ENCODE results near the gene MADD.

Gene MADD

GRCh38 chr11:47338396-47339241 lies 68.7 kb downstream of the MADD start:
- no peak for DNase-seq (ENCODE audit: low read depth)
- no peak overlapping the region for H3K4me3 ChIP-seq (ENCODE audit: low read depth, low read length)
- TF ChIP-seq, protein P1, sequence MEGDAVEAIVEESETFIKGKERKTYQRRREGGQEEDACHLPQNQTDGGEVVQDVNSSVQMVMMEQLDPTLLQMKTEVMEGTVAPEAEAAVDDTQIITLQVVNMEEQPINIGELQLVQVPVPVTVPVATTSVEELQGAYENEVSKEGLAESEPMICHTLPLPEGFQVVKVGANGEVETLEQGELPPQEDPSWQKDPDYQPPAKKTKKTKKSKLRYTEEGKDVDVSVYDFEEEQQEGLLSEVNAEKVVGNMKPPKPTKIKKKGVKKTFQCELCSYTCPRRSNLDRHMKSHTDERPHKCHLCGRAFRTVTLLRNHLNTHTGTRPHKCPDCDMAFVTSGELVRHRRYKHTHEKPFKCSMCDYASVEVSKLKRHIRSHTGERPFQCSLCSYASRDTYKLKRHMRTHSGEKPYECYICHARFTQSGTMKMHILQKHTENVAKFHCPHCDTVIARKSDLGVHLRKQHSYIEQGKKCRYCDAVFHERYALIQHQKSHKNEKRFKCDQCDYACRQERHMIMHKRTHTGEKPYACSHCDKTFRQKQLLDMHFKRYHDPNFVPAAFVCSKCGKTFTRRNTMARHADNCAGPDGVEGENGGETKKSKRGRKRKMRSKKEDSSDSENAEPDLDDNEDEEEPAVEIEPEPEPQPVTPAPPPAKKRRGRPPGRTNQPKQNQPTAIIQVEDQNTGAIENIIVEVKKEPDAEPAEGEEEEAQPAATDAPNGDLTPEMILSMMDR (IDR thresholded peaks at IDR 0.05; ENCODE audit: low read depth, low read length, missing control alignments): no peak

DNA sequence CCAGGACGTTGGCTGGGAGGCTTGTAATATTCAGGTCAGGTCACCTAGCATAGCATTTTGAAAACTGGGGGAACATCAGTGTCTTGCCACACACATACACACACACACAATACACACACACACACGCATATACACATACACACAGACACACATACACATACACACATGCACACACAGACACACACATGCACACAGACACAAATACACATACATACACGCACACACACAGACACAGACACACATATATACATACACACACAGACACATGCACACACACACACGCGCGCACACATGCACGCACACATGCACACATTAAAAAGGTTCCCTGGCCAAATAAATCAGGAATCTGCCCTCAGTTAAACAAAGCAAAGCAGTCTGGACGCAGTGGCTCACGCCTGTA lies 70.1 kb downstream of the MADD start:
- no peak for DNase-seq (ENCODE audit: low read depth)
- no peak overlapping the region for H3K4me3 ChIP-seq (ENCODE audit: low read depth, low read length)
- TF ChIP-seq, protein P1 (IDR thresholded peaks at IDR 0.05; ENCODE audit: low read depth, low read length, missing control alignments): no peak

GRCh38 chr11:47340980-47341775 lies 71.2 kb downstream of the MADD start:
- TF ChIP-seq, protein P1 (IDR thresholded peaks at IDR 0.05; ENCODE audit: low read depth, low read length, missing control alignments): no peak
- DNase-seq (ENCODE audit: low read depth): no peak

GRCh38 chr11:47342036-47342803 lies 72.3 kb downstream of the MADD start:
- no peak for DNase-seq (ENCODE audit: low read depth)
- TF ChIP-seq, protein P1 (IDR thresholded peaks at IDR 0.05; ENCODE audit: low read depth, low read length, missing control alignments): no peak

More at GRCh38 chr11:47340980-47341775, 71.2 kb downstream of the MADD start:
- no peak overlapping the region for H3K4me3 ChIP-seq (ENCODE audit: low read depth, low read length)

GRCh38 chr11:47342854-47343253 lies 72.9 kb downstream of the MADD start:
- TF ChIP-seq, protein P1 (IDR thresholded peaks at IDR 0.05; ENCODE audit: low read depth, low read length, missing control alignments): no peak
- H3K4me3 ChIP-seq (ENCODE audit: low read depth, low read length): no peak overlapping the region
- no peak for DNase-seq (ENCODE audit: low read depth)

More at GRCh38 chr11:47342036-47342803, 72.3 kb downstream of the MADD start:
- H3K4me3 ChIP-seq (ENCODE audit: low read depth, low read length): no peak overlapping the region

GRCh38 chr11:47345890-47346563 lies 76.1 kb downstream of the MADD start:
- H3K4me3 ChIP-seq (ENCODE audit: low read depth, low read length): no peak overlapping the region
- DNase-seq (ENCODE audit: low read depth): no peak
- TF ChIP-seq, protein P1 (IDR thresholded peaks at IDR 0.05; ENCODE audit: low read depth, low read length, missing control alignments): no peak

Measured in GM12864 (cell line).